Calu3 (cell line): Measurements from ENCODE around the gene NXPH4. TPM values are rescaled to one million over a fixed set of nuclear protein-coding genes. Genes with fewer than 3 reads are reported as not detected.

ENCODE experiments used
- BruUV-seq: library from RNA; stranded (reverse); fragments of 400-500 nt; replicated peaks from 2 replicates; lab custom pipeline; 2021; lab: Mats Ljungman, UMichigan
- CTCF ChIA-PET: fragments of 300-600 bp; sonication (Branson Sonifier 250); formaldehyde crosslinking; loops from one replicate; lab custom pipeline; 2022; ENCODE audit warnings: antibody characterized with exemption; lab: Charles Lee
- DNase-seq: peaks from one replicate; pipeline ENCODE4 v3.0.0; 2022
- H3K27ac Mint-ChIP-seq: one replicate; pipeline ENCODE4 v1.8.0; 2022; ENCODE audit warnings: mixed read lengths; ENCODE audit not compliant: unreplicated experiment
- H3K27me3 Mint-ChIP-seq: one replicate; pipeline ENCODE4 v1.8.0; 2022; ENCODE audit warnings: mixed read lengths; ENCODE audit not compliant: unreplicated experiment
- H3K36me3 Mint-ChIP-seq: one replicate; pipeline ENCODE4 v1.8.0; 2022; ENCODE audit warnings: mild to moderate bottlenecking, moderate library complexity, mixed read lengths; ENCODE audit not compliant: insufficient read depth, unreplicated experiment
- H3K4me1 Mint-ChIP-seq: one replicate; pipeline ENCODE4 v1.8.0; 2022; ENCODE audit warnings: mild to moderate bottlenecking, low read depth, mixed read lengths; ENCODE audit not compliant: unreplicated experiment
- H3K4me3 Mint-ChIP-seq: one replicate; pipeline ENCODE4 v1.8.0; 2022; ENCODE audit warnings: mild to moderate bottlenecking, low read depth, moderate library complexity, mixed read lengths; ENCODE audit not compliant: unreplicated experiment
- H3K9me3 Mint-ChIP-seq: one replicate; pipeline ENCODE4 v1.8.0; 2022; ENCODE audit warnings: low read depth, mixed read lengths; ENCODE audit not compliant: unreplicated experiment
- CTCF ChIP-seq: fragments of 200-600 bp; IDR thresholded peaks from one replicate; pipeline ENCODE4 v1.8.0; 2022; ENCODE audit warnings: antibody characterized with exemption; ENCODE audit not compliant: unreplicated experiment
- intact Hi-C: fragments of 100-400 bp; cut with micrococcal nuclease; formaldehyde crosslinking; loops from one replicate; pipeline ENCODE4 v1.10.0; 2022; ENCODE audit not compliant: unreplicated experiment
- total RNA-seq: library from RNA; stranded (reverse); gene quantifications from 2 replicates; pipeline ENCODE4 v1.2.3, GENCODE V29; 2022

NXPH4 gene
- total RNA-seq, 1 experiment from 2014 or later = 4.1 TPM

DNA sequence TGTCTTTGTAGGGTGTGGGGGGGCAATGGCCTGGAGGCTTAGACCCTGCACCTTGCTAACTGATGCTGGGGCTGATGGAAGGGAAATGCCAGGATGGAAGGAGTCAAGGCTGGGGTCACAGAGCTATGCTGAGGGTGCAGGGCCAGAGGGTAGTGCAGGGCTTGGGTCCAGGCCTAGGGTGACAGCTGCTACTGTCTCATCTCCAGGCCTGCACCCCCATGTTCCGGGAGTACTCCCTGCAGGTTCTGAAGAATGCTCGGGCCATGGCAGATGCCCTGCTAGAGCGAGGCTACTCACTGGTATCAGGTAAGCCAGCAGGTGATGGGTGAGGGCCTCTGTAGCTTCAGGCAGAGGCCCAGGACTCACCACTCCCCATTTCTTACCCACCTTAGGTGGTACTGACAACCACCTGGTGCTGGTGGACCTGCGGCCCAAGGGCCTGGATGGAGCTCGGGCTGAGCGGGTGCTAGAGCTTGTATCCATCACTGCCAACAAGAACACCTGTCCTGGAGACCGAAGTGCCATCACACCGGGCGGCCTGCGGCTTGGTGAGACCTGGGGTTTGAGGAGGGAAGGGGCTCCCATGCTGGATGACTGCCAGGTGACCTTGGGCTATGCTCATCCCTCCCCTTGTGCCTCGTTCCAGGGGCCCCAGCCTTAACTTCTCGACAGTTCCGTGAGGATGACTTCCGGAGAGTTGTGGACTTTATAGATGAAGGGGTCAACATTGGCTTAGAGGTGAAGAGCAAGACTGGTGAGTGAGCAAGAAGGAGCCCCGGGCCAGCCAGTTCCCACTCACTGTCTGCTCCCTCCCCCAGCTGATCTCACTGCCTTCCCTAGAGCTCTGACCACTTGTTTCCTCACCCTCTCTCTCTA lies 17.0 kb downstream of the NXPH4 start:
- CTCF ChIA-PET = interaction anchor here (0.6 to 1.0 kb wide), 3 partner anchors 10 to 20 kb away, joined by 4 to 7 read pairs (median 5); no protein-coding TSS in a partner anchor
- BruUV-seq = no TSS peak
- Mint-ChIP-seq H3K27ac (peak overlapping the region; percentile 20), H3K27me3 (peaks cover 11% of the 10 kb centered on the region), H3K4me1 (peaks cover 22% of the 10 kb centered on the region), H3K4me3 (no peak overlapping the region), H3K9me3 (no peaks in the 10 kb centered on the region), H3K36me3 (peaks cover 90% of the 10 kb centered on the region)
- intact Hi-C loops = no loop called here
- DNase-seq = no peak
- no peak for TF ChIP-seq CTCF

DNA sequence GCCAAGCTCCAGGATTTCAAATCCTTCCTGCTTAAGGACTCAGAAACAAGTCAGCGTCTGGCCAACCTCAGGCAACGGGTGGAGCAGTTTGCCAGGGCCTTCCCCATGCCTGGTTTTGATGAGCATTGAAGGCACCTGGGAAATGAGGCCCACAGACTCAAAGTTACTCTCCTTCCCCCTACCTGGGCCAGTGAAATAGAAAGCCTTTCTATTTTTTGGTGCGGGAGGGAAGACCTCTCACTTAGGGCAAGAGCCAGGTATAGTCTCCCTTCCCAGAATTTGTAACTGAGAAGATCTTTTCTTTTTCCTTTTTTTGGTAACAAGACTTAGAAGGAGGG lies 17.6 kb downstream of the NXPH4 start:
- H3K4me1 Mint-ChIP-seq = peaks cover 22% of the 10 kb centered on the region
- intact Hi-C loops = no loop called here
- no peak for TF ChIP-seq CTCF
- H3K27ac Mint-ChIP-seq = peak overlapping the region; percentile 20
- H3K9me3 Mint-ChIP-seq = no peaks in the 10 kb centered on the region
- H3K27me3 Mint-ChIP-seq = peaks cover 17% of the 10 kb centered on the region
- no peak overlapping the region for H3K4me3 Mint-ChIP-seq
- no TSS peak for BruUV-seq
- peaks cover 90% of the 10 kb centered on the region for H3K36me3 Mint-ChIP-seq
- CTCF ChIA-PET = interaction anchor here (0.6 kb wide), 1 partner anchor 21 kb away, joined by 4 read pairs; no protein-coding TSS in a partner anchor
- no peak for DNase-seq

- no peak overlapping the region for H3K4me3 Mint-ChIP-seq
- peak overlapping the region; percentile 20 for H3K27ac Mint-ChIP-seq
- peaks cover 90% of the 10 kb centered on the region for H3K36me3 Mint-ChIP-seq
- H3K4me1 Mint-ChIP-seq = peaks cover 24% of the 10 kb centered on the region
- no peak for TF ChIP-seq CTCF
- no peaks in the 10 kb centered on the region for H3K9me3 Mint-ChIP-seq
- CTCF ChIA-PET = interaction anchor here (0.6 kb wide), 1 partner anchor 21 kb away, joined by 4 read pairs; no protein-coding TSS in a partner anchor
- BruUV-seq = no TSS peak
- peaks cover 21% of the 10 kb centered on the region for H3K27me3 Mint-ChIP-seq
- intact Hi-C loops = no loop called here
- no peak for DNase-seq
Measured at GRCh38 chr12:57234571-57235016, 18.0 kb downstream of the NXPH4 start.

DNA sequence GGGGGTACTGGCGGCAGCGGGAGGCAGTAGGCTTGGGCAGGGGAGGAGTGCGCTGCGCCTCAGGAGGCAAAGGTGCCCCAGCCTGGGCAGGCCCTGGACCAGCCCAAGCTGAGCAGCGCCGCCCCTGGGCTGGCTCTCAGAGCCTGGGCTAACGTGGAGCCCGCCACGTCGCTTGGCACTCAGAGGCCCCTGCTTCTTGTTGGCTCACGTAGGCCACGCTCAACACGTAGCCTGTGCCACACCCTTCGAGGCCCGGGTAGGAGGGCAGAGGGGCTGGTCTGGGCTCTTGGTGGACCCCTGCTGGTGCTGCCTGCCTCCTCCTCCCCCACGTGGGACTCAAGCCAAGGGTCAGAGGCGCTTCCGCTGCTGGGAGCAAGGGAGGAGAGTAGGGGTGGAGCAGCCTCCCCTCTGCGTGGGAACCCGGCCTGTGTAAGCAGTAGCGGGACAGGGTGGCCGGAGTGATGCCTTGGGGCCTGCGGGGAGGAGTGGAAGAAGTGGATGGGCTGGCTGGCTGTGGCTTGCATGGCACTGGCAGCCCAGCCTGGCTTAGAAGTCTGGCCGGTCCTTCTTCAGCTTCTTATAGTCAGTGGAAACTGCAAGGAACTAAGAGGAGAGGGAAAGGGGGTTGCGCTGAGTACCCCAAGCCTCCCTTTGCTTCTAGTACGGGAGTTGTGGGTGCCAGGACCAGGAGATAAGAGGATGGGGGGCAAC lies 18.6 kb downstream of the NXPH4 start:
- TF ChIP-seq CTCF = no peak
- CTCF ChIA-PET = no interaction called here
- no peak for DNase-seq
- Mint-ChIP-seq H3K4me1 (peaks cover 29% of the 10 kb centered on the region), H3K9me3 (no peaks in the 10 kb centered on the region), H3K4me3 (no peak overlapping the region), H3K27ac (peak overlapping the region; percentile 20), H3K36me3 (peaks cover 90% of the 10 kb centered on the region), H3K27me3 (peaks cover 27% of the 10 kb centered on the region)
- intact Hi-C loops = no loop called here
- BruUV-seq = no TSS peak
